ENCODE results near the gene SNAP25.

SNAP25 gene

GRCh38 chr20:10321138-10321717, 102.6 kb downstream of the SNAP25 start:
- Histone ChIP-seq H4K20me1 (ENCODE audit: insufficient read depth, low read length) (no peaks in the 10 kb centered on the region), H3K36me3 (replicated peaks; ENCODE audit: insufficient read depth, low read length) (no peaks in the 10 kb centered on the region), H3K4me2 (ENCODE audit: low read depth, low read length) (no peak overlapping the region), H3K9me3 (replicated peaks; ENCODE audit: insufficient read depth, low read length) (no peaks in the 10 kb centered on the region), H2AFZ (ENCODE audit: low read length) (no peak overlapping the region), H3F3A (ENCODE audit: insufficient read depth, low read length) (no peaks in the 10 kb centered on the region), H3K4me3 (ENCODE audit: low read length) (no peak overlapping the region), H3K9ac (ENCODE audit: low read length) (no peak overlapping the region), H3K9me2 (replicated peaks; ENCODE audit: insufficient read depth, low read length) (no peaks in the 10 kb centered on the region), H3K4me1 (ENCODE audit: low read length) (peaks cover 14% of the 10 kb centered on the region), H3K27me3 (replicated peaks; ENCODE audit: insufficient read depth, low read length) (no peaks in the 10 kb centered on the region), H3K27ac (ENCODE audit: low read length) (no peak overlapping the region), H3K79me2 (ENCODE audit: low read length) (no peaks in the 10 kb centered on the region)
- no peak for DNase-seq
- TF ChIP-seq CTCF (IDR thresholded peaks at IDR 0.05; ENCODE audit: low read length): no peak
- TF ChIP-seq EZH2 (optimal IDR thresholded peaks at IDR 0.05; ENCODE audit: low read depth, low read length): no peak
- no peak for TF ChIP-seq EZH2phosphoT487 (IDR thresholded peaks at IDR 0.05; ENCODE audit: low read length)

GRCh38 chr20:10322073-10323012, 103.7 kb downstream of the SNAP25 start:
- Histone ChIP-seq H3K27me3 (replicated peaks; ENCODE audit: insufficient read depth, low read length) (no peaks in the 10 kb centered on the region), H3K36me3 (replicated peaks; ENCODE audit: insufficient read depth, low read length) (no peaks in the 10 kb centered on the region), H3K27ac (ENCODE audit: low read length) (no peak overlapping the region), H3K9ac (ENCODE audit: low read length) (no peak overlapping the region), H3K4me3 (ENCODE audit: low read length) (no peak overlapping the region), H2AFZ (ENCODE audit: low read length) (no peak overlapping the region), H3K9me2 (replicated peaks; ENCODE audit: insufficient read depth, low read length) (no peaks in the 10 kb centered on the region), H3K9me3 (replicated peaks; ENCODE audit: insufficient read depth, low read length) (no peaks in the 10 kb centered on the region), H4K20me1 (ENCODE audit: insufficient read depth, low read length) (no peaks in the 10 kb centered on the region), H3F3A (ENCODE audit: insufficient read depth, low read length) (no peaks in the 10 kb centered on the region), H3K4me2 (ENCODE audit: low read depth, low read length) (no peak overlapping the region), H3K79me2 (ENCODE audit: low read length) (no peaks in the 10 kb centered on the region), H3K4me1 (ENCODE audit: low read length) (peaks cover 14% of the 10 kb centered on the region)
- no peak for TF ChIP-seq CTCF (IDR thresholded peaks at IDR 0.05; ENCODE audit: low read length)
- TF ChIP-seq EZH2phosphoT487 (IDR thresholded peaks at IDR 0.05; ENCODE audit: low read length): no peak
- TF ChIP-seq EZH2 (optimal IDR thresholded peaks at IDR 0.05; ENCODE audit: low read depth, low read length): no peak
- no peak for DNase-seq

- no peak overlapping the region for H3K9ac ChIP-seq (ENCODE audit: low read length)
- no peaks in the 10 kb centered on the region for H4K20me1 ChIP-seq (ENCODE audit: insufficient read depth, low read length)
- H3K36me3 ChIP-seq (replicated peaks; ENCODE audit: insufficient read depth, low read length): no peaks in the 10 kb centered on the region
- H3K79me2 ChIP-seq (ENCODE audit: low read length): no peaks in the 10 kb centered on the region
- H3K4me3 ChIP-seq (ENCODE audit: low read length): no peak overlapping the region
- no peak overlapping the region for H3K4me2 ChIP-seq (ENCODE audit: low read depth, low read length)
- H3K9me3 ChIP-seq (replicated peaks; ENCODE audit: insufficient read depth, low read length): no peaks in the 10 kb centered on the region
- H3F3A ChIP-seq (ENCODE audit: insufficient read depth, low read length): no peaks in the 10 kb centered on the region
- DNase-seq: no peak
- H3K27ac ChIP-seq (ENCODE audit: low read length): no peak overlapping the region
- no peak overlapping the region for H2AFZ ChIP-seq (ENCODE audit: low read length)
- no peaks in the 10 kb centered on the region for H3K27me3 ChIP-seq (replicated peaks; ENCODE audit: insufficient read depth, low read length)
- peaks cover 13% of the 10 kb centered on the region for H3K4me1 ChIP-seq (ENCODE audit: low read length)
- H3K9me2 ChIP-seq (replicated peaks; ENCODE audit: insufficient read depth, low read length): no peaks in the 10 kb centered on the region
- TF ChIP-seq EZH2phosphoT487 (IDR thresholded peaks at IDR 0.05; ENCODE audit: low read length) (no peak), EZH2 (optimal IDR thresholded peaks at IDR 0.05; ENCODE audit: low read depth, low read length) (no peak), CTCF (IDR thresholded peaks at IDR 0.05; ENCODE audit: low read length) (no peak)
Observed at GRCh38 chr20:10323729-10324128, 105.1 kb downstream of the SNAP25 start.
